Stimulated activated CD4-positive, alpha-beta T cell treated with anti-CD3 and anti-CD28 coated beads, Interleukin-1b, Interleukin-23, amount 100 ng/mL, for 4 hours (primary cell): ENCODE measurements around the gene CROCC2.
A peak's percentile ranks its signal among the peaks of the same experiment; 100 is the strongest.

Source experiments
- DNase-seq, 2 donors: peaks; one replicate each; pipeline ENCODE4 v3.0.0-alpha.2; 2020; ENCODE audit warnings: low read depth in 2 of 2

CROCC2 gene

GRCh38 chr2:240905176-240905781, 857 bp upstream of the CROCC2 start:
- no peak for DNase-seq

GRCh38 chr2:240906911-240907590, 915 bp downstream of the CROCC2 start:
- no peak for DNase-seq

GRCh38 chr2:240909216-240909974, 3.3 kb downstream of the CROCC2 start:
- no peak for DNase-seq

- DNase-seq, result no peak
These were observed 5.6 kb downstream of the CROCC2 start for GRCh38 chr2:240911641-240912265.

GRCh38 chr2:240912878-240913809, 7.0 kb downstream of the CROCC2 start:
- no peak for DNase-seq

GRCh38 chr2:240913810-240914644, 7.9 kb downstream of the CROCC2 start:
- DNase-seq, result peak; percentile 58 to 61

- DNase-seq, result no peak
These were observed 8.7 kb downstream of the CROCC2 start for GRCh38 chr2:240914645-240915525.

GRCh38 chr2:240915526-240916341, 9.6 kb downstream of the CROCC2 start:
- no peak for DNase-seq

- DNase-seq, result no peak
These were observed 10.5 kb downstream of the CROCC2 start for GRCh38 chr2:240916571-240917008.

GRCh38 chr2:240917009-240917683, 11.0 kb downstream of the CROCC2 start:
- no peak for DNase-seq

GRCh38 chr2:240917684-240918257, 11.6 kb downstream of the CROCC2 start:
- no peak for DNase-seq

- DNase-seq, result no peak
These were observed 12.3 kb downstream of the CROCC2 start for GRCh38 chr2:240918258-240919091.

GRCh38 chr2:240919161-240919781, 13.1 kb downstream of the CROCC2 start:
- DNase-seq, result no peak

GRCh38 chr2:240919786-240920782, 13.9 kb downstream of the CROCC2 start:
- DNase-seq, result no peak

GRCh38 chr2:240920783-240921231, 14.7 kb downstream of the CROCC2 start:
- DNase-seq, result no peak
